ENCODE results near the gene SFTPA2.
"Not testable (repeated sequence)": the region's sequence is repeated elsewhere in the genome, so short reads cannot be mapped to it uniquely, and the experiment has no call there.

DNA sequence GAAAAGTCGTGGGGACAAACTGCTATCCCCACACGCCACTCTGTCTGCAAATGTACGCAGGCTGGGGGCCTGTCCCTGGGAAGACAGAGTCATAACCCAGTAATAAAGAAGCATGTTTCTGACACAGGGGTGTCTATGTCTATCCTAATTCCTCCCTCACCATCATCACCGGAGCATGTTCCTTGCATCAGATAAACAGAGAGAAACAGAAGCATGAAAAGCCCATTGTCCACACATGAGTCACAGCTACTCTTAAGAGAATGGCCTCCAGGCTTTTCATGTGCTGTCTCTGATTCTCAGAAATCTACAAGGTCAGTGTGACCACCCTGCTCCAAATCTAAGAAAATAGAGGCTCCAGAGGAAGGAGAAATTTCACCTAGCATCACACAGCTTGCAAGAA lies 52.0 kb downstream of the SFTPA2 start:
- TF ChIP-seq, protein P1, sequence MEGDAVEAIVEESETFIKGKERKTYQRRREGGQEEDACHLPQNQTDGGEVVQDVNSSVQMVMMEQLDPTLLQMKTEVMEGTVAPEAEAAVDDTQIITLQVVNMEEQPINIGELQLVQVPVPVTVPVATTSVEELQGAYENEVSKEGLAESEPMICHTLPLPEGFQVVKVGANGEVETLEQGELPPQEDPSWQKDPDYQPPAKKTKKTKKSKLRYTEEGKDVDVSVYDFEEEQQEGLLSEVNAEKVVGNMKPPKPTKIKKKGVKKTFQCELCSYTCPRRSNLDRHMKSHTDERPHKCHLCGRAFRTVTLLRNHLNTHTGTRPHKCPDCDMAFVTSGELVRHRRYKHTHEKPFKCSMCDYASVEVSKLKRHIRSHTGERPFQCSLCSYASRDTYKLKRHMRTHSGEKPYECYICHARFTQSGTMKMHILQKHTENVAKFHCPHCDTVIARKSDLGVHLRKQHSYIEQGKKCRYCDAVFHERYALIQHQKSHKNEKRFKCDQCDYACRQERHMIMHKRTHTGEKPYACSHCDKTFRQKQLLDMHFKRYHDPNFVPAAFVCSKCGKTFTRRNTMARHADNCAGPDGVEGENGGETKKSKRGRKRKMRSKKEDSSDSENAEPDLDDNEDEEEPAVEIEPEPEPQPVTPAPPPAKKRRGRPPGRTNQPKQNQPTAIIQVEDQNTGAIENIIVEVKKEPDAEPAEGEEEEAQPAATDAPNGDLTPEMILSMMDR (conservative IDR thresholded peaks at IDR 0.05; ENCODE audit: low read depth, low read length): not testable (repeated sequence)
- not testable (repeated sequence) for TF ChIP-seq MXI1 (IDR thresholded peaks at IDR 0.05; ENCODE audit: borderline replicate concordance, low read depth, low read length); POLR2A (IDR thresholded peaks at IDR 0.05; ENCODE audit: low read depth, low read length); MAFK (IDR thresholded peaks at IDR 0.05; ENCODE audit: low read depth, low read length); RAD21 (IDR thresholded peaks at IDR 0.05; ENCODE audit: low read length); BHLHE40 (IDR thresholded peaks at IDR 0.05; ENCODE audit: low read depth, low read length); NFE2L2 (IDR thresholded peaks at IDR 0.05; ENCODE audit: low read depth, low read length); MAZ (IDR thresholded peaks at IDR 0.05; ENCODE audit: borderline replicate concordance, low read depth, low read length); RFX5 (IDR thresholded peaks at IDR 0.05; ENCODE audit: low read depth, low read length); SMC3 (IDR thresholded peaks at IDR 0.05; ENCODE audit: low read depth, low read length)
- TF ChIP-seq, protein P2, sequence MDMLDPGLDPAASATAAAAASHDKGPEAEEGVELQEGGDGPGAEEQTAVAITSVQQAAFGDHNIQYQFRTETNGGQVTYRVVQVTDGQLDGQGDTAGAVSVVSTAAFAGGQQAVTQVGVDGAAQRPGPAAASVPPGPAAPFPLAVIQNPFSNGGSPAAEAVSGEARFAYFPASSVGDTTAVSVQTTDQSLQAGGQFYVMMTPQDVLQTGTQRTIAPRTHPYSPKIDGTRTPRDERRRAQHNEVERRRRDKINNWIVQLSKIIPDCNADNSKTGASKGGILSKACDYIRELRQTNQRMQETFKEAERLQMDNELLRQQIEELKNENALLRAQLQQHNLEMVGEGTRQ (IDR thresholded peaks at IDR 0.05; ENCODE audit: low read depth, low read length): not testable (repeated sequence)
- TF ChIP-seq, protein P3, sequence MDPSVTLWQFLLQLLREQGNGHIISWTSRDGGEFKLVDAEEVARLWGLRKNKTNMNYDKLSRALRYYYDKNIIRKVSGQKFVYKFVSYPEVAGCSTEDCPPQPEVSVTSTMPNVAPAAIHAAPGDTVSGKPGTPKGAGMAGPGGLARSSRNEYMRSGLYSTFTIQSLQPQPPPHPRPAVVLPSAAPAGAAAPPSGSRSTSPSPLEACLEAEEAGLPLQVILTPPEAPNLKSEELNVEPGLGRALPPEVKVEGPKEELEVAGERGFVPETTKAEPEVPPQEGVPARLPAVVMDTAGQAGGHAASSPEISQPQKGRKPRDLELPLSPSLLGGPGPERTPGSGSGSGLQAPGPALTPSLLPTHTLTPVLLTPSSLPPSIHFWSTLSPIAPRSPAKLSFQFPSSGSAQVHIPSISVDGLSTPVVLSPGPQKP (IDR thresholded peaks at IDR 0.05; ENCODE audit: borderline replicate concordance, low read depth, low read length): not testable (repeated sequence)
